Measurements from ENCODE around the gene POLA1.
A peak's percentile ranks its signal among the peaks of the same experiment; 100 is the strongest.

Gene POLA1

DNA sequence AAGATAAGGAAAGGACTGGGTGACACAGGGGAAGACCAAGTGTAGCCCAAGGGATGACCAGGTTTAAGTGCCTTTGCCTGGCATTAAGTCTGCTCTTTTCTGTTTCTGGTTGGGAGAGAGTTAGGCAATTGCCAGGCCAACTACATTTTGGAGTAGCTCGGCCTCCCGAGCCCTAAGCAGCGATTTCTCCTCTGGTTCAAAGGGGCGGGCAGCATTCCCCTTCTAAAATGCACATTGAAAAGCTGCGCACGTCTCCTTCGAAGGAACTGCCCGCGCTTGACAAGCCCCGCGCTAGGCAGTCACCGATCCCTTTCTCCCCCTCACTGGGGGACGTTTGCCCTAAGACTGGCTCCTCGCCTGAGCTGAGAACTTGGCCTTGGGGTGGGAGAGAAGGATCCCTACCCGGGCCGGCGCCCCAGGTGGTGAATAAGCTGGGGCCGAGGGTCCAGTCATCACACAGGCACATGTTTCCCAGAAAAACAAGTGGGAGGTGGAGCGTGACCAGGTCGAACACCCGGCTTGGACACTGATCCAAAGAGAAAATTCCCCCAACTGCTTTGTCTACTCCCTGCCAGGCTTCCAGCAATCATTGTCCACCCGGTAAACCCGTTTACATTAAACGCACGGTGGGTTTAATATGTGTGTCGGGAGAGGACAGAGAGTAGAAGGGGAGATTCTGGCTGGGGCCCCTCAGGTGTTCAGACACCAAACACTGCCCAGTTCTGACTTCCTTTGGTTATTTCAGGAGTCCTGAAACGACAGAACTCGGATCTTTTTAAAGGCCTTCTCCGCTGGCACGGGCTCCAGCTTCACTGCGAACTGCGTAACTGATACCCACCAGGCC lies 318.1 kb downstream of the POLA1 start:
- no peak for DNase-seq

DNA sequence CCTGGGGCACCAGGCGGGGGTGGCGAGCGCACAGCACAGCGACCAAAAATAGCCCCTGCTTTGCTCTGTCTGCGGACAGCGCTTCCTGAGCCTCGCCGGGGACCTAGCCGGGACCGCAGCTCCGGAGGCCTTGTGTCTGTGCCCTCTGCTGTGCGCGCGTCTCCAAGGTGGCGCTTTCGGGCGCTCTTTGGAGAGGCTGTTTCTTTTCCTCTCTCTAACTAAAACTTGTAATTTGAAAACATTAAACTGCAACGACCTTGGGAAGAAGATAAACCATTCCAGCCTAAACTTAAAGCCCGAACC lies 318.7 kb downstream of the POLA1 start:
- no peak for DNase-seq

DNA sequence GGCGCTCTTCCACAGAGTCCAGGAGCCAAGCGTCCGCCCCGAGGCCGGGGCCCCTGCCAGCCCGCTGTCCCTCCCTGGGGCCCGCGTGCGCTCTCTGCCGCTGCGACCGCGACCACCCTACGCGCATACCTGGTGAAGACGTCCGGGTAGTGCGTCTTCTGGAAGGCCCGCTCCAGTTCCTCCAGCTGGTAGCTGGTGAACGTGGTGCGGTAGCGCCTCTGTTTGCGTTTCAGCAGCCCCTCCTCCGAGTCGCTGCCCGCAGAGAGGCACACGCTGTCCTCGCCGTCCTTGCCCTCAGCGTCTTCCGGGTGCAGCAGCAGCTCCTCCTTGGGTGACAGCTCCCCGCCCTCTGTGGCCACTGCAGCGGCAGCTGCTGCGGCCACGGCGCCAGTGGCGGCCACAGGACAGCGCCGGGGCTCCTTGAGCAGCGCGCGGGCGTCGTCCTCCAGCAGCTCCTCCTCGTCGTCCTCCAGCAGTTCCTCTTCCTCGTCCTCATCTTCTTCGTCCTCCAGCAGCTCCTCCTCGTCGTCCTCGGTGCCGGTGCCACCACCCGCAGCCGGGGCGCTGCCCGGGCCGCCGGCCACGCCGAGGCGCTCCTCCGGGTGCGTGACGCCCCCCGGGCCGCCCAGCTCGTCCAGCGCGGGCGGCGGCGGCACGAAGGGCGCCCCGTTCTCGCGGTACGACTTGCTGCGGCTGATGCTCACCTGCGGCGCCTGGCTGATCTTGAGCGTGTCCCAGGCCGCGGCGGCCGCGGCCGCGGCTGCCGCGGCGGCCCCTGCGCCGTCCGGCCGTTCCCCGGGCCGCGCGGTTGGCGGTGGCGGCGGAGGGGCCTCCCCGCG lies 319.3 kb downstream of the POLA1 start:
- peak in 1 of 2 donors; percentile 34 for DNase-seq

DNA sequence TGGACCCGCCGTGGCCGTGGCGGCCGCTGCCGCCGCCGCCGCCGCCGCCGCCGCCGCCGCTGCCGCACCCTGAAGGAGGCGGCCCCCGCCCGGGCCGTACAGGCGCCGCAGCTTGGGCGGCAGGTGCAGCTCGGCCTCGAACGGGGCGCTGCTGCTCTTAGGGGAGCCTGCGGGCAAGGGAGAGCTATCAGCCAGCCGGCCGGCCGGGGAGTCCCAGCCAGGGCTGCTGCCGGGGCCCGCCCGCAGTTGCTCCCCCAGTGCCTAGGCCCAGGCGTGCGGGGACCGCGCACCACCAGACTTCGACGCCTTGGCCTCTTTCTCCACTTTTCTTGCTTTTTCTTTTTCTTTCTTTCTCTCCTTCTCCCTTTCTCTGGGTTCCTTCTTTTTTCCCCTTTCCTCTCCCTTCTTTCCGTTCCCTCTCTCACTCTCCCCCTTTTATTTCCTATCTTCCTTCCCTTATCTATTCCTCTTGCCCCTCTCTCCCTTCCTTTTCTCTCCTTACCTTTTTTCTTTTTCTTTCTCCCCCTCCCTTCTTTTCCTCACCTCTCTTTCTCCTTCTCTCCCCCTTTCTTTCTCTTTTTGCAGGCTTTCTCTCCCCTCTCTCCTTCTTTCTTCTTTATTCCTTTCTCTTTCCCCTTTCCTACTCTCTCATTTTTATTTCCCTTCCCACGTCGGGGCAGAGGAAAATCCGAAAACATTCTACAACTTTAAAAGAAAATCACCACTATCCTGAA lies 320.1 kb downstream of the POLA1 start:
- no peak for DNase-seq

DNA sequence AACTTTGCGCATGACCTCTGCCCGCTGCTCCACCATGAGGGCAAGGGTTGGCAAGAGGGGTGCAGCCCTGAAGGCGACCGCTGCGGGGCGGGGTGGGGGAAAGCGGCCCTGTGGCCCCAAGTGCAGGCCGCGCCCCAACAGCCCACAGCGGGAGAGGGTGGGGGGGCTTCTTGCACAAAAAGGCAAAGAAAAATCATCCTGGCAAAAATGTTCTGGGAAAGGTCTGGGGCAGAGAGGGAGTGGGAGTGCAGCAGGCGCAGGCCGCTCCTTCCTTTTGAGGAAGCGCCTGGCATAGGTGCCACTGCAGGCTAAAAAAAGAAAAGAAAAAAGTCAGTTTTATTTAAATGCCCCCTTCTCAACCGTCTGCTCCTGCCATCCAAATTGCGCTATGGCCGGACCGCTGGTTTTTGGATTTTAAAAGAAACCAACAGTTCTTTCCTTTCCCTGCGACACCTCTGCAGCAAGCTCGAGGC lies 320.7 kb downstream of the POLA1 start:
- no peak for DNase-seq

DNA sequence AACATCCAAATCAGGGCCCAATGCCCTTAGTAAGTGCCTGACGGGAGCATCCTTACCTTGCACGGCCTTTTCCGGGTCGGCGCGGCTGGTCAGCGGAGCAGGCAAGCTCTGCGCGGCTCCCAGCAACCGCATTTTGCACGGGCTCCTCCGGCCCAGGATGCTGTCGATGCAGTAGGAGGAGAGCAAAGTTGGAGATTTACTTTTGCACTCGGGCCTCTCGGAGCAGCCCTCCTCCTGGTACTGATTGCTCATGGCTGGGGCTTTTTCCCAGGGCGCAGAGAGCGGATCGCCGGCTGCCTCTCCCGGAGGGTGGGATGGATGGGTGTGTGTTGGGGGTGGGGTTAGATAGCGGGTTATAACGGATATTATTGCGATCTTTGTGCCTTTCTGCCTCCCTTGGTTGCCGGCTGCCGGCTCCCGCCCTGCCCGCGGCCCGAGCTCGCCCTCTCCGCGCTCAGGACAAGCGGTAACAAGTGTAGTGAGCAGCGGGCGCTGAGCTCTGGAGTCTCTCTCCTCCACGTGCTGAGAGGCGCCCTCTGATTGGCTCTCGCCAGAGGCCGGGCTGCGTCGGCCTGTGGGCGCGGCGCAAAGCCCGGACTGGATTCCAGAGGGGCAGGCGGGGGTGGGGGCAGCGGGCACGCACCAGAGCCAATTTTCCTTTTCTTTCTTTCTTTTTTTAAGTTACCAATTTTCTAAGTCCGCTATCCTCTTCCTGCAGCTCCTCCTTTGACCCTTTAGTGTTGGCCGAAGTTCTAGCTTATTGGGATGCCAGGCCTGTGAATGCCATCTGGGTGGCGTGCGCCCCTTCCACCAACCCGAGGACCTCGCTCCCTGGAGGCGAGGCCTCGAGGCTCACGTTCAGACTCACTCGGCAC lies 322.0 kb downstream of the POLA1 start, which contains the start of gene ARX:
Gene ARX (minus strand): TSS at position 480 of the 875 bp plus-strand sequence. CDS start 228 bp downstream, at position 252.
- DNase-seq: peak; percentile 4 to 34

DNA sequence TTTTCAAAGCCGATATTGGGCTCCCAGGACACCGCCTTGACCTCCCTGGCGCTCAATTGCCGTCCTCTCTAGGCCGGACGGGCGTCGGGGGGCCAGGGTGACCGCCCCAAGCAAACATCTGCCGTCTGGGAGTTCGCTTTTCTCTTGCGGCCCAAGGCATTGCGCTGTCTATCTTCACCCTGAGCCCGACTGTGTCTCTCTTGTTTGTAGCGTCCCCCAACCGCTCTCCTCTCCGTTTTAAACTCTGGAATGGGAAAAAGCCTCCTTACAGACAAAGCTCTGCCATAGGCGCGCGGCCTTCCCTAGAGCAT lies 322.6 kb downstream of the POLA1 start:
- no peak for DNase-seq

DNA sequence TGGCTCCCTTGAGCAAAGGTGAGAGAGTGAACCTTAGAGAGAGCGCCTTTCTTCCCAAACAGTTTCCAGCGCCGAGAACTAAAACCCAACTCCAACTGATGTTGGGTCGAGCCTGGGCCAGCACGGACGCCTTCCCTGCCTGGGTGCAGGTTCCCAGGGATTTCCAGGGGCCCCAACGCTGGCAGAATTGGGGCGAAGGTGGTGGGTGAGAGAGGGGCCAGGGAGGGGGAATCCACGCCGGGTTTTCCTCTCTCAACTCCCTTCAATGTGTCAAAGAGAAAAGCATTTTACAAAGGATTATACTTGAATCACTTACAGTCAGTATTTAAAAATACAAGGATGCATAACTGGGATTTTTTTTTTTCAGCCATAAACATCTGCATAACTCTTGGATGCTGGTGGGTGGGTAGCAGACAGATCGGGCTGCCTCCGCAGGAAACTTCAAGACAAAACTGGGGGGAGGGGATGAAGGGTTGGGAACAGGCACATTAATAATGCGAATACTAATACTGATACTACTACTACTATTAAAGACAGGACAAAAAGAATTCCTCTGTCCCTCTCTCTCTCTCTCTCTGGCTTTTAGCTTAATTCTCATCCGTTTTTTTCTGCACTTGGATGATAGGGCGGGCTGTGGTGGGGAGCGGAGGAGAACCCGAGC lies 323.4 kb downstream of the POLA1 start:
- DNase-seq: no peak

DNA sequence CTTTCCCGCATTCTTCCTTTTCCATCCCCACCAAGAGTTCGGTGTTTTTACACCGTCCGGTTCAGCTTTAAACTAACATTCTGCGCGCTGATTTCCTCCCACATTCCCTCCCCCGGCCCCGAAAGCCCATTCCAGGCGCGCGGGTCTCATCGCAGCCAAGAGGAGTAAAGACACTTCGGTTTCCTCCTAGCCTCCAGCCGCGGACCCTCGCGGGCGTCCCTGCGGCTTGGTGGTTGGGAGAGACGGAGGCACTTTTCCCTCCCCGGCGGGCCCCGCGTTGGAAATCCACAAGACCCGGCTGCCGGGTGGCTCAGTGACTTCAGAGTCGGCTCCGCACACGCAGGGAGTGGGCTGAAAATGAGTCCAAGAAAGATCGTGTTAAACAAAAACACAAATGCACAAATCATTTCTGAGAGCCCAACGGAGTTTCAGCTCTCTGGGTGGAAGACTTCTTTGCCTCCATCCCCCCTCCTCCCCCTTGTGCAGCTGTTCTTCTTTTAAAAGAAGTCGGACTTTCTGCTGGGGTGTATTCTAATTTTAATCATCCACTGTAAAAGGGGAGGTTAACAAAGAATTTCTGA lies 324.0 kb downstream of the POLA1 start:
- DNase-seq: no peak

DNA sequence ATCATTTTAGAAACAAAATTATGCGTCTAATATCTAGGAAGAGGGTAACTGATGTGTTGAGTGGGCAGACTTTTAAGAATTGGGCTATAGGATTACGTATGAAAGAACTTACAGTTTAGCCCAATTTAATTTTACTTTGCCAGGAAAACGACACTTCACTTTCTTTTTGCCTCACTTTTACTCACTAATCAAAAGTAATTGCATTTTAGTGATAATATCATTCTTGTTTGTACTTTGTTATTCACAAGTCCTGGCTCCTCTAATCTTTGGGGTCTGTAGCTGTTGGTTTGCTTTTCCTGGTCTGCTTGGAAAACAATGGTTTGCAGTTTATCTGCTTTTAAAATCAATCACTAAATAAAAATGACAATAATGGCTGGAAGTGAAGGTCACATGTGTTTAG lies 325.0 kb downstream of the POLA1 start:
- no peak for DNase-seq

DNA sequence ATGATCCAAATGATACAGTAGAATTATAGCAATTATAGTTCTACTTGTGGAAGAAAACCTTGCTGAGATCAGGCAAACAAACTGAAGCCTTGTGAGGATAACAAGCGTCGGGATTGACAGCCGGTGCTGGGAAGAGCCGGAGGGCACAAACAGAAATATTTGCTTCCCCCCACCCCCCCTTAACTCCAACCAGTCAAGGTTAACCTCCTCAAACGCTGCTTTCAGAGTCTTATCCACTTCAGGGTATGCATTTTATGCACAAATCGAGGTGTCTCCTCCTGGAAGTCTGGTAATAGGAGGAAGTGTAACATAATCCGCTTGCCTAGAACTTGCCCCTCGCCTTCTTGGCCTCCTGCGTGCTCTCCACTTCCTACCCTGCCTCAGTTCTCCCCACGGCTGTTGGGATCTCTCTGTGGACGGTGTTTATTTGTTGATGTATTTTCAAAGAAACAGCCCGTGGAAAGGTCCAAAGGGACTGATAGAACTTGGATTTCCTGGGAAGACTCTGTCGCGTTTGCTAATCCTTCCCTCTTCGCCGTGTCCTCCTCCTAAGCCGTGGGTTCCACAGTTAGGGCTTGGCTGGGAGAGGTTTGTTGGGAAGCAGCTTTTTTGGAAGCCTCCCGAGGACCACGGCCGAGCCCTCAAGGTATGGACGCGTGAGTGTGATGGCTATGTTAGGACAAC lies 326.1 kb downstream of the POLA1 start:
- no peak for DNase-seq

DNA sequence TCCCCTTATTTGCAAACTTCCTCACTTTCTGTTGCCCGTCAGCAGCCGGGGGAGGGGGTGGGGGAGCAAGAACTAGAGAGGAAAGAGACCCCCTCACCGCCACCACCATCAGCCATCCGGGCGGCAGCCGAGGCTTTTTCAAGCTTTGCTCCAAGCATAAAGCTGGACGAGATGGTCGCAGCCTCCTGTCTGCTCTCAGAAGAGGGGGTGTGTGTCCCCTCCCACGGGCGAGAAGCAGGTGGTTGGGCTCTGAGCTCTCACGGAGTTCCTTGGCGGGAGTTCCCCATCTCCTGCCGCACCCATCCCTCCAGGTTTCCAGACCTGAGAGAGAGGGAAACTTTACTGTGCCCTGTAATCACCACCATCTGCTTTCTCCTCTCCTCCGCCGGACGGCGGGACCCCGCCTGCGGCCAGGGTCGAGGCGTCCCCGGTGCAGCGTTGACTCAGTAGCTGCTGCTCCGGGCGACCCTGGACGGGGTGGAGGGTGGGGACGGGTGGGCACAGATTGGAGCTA lies 326.7 kb downstream of the POLA1 start:
- DNase-seq: no peak

DNA sequence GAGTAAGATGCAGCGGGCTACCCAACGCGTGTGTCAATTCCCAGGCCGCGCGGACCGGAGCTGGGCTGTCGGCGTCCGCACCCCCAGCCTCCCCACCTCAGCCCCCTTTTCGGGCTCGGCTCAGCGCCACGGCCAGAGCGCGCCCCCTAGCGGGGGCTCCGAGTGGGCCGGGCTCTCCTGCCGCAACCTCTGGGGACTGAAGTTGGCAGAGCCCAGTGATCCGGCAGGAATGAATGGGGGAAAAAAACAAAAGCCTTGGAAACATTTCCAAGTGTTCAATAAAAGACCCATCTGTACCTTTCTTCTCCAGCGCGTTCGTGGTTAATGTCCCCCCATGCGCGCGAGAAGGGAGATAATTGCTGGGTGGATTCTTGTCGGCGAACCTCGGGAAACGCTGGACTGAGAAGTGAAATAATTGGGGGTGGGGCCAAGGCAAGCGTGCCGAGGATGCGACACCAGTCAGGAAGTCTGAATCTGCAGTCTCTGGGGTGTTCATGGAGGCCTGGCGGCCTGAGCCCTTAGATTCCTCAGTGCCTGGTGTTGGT lies 327.3 kb downstream of the POLA1 start:
- peak in 1 of 2 donors; percentile 2 for DNase-seq

DNA sequence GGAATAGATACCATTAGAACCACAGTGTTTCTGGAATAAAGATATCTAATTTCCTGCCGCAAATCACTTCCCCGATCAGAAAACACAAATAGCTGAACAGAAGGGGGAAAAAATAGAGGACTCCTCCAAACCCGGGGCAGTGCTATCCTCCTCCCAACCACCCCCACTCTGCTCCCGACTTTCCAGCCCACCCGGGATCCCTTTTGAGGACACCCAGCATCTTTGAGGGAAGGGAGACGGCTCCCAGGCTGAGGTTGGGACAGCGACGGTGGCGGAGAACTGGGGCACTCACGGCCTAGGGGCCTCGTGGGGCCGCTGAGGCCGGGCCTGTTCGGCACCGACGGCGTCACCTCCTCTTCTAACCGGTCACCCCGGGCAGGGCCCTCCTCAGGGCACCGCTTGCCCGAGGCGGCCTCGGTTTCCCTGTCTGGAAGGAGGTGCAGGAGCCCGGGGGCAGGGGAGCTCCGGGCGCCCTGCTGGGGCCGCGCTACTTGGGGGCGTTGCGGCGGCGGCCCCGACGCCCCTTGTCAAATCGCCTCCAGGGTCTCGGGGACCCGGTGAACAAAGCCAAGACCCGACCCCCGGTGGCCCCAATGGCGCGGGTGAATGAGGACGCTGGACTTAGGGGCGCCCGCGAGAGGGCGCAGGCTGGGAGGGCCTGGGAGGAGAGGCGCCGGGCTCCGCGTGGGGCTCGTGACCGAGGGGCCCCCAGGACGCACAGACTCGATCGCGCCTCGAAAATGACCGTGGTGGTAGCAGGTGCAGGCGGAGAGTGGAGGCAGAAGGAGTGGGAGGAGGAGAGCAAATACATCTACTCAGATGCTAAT lies 329.0 kb downstream of the POLA1 start:
- no peak for DNase-seq

DNA sequence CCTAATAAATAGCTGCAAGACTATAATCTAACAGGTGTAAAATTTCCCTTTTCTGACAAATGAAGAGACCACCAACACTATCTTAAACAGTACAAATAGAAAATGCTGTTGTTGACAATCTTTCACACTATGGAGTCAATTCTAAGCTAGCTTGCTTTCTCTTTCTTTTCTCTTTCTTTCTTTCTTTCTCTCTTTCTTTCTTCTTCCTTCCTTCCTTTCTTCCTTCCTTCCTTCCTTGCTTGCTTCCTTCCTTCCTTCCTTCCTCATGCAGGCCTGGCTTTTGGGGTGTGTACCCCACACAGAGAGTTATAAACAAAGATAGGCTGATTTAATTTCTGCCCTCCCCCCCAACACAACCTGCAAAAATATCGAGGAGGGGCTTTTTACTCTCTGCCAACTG lies 330.2 kb downstream of the POLA1 start:
- no peak for DNase-seq

DNA sequence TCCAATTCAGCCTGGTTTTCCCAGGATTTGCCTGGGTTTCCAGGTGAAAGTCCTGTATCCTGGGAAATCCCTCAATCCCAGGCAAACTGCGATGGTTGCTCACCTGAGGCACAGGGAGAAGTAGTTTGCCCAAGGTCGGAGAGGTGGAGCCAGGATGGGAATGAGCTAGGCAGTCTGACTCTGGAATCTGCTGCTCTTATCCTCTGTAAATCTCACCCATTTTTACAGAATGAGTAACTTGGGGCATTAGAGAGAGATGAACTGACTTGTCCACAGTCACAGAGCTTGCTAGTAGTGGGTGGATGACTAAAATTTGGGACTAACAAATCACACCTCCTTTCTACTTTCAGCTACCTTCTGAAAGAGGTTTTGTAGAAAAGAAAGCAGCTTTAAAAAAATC lies 331.9 kb downstream of the POLA1 start:
- no peak for DNase-seq

DNA sequence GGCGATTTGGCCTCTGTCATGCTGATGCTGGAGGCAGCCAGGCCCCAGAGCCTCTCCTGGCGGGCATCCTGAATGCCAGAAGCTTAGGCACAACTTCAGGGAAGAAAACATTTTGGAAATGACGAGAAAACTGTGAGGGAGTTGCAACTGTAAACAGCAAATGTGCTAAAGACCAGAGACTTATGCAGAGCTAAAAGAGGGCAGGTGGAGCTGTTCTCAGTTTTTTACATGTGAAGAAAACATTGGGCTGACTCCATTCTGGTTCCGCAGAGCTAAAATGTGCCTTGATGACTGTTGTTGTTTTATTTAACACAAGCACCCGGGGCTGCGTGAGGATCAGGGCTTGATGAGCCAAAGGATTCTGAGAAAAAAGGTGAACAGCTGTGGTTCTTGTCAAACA lies 332.9 kb downstream of the POLA1 start:
- no peak for DNase-seq

DNA sequence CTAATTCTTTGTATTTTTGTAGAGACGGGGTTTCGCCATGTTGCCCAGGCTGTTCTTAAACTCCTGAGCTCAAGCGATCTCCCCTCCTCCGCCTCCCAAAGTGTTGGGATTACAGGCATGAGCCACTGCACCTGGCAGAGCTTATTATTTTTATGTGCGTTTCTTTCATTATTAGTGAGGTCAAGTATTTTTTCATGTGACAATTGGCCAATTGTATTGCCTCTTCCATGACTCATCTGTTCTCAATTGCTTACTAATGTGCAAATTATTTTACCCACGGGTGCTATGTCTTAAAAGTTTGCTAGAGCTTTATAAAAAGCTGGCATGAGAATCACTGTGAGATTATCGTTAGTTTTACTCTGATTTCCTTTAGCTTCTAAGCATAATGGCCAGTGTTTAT lies 335.0 kb downstream of the POLA1 start:
- DNase-seq: no peak

DNA sequence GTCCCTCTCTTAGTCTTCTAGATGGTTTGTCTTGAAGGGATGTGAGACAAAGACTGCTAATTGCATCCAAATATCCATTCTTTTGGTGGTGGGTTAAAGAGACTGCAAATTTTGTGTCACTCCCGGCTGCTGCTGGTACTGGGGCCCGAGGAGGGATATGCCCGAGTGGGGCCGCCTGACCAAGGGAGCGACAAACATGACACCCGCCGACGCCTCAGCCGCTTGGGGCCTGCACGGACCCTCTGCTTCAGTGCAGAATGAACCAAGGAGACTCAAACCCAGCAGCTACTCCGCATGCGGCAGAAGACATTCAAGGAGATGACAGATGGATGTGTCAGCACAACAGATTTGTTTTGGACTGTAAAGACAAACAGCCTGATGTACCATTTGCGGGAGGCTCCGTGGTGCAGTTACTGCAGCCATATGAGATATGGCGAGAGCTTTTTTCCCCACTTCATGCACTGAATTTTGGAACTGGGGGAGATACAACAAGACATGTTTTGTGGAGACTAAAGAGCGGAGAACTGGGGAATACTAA lies 335.6 kb downstream of the POLA1 start:
- DNase-seq: no peak

All from inflammatory macrophage (primary cell).